ENCODE results near the gene LRRC43. TPM values are rescaled to one million over a fixed set of nuclear protein-coding genes. Genes with fewer than 3 reads are reported as not detected.

Gene LRRC43
- total RNA-seq, 1 experiment from 2014 or later = 0.46 TPM

DNA sequence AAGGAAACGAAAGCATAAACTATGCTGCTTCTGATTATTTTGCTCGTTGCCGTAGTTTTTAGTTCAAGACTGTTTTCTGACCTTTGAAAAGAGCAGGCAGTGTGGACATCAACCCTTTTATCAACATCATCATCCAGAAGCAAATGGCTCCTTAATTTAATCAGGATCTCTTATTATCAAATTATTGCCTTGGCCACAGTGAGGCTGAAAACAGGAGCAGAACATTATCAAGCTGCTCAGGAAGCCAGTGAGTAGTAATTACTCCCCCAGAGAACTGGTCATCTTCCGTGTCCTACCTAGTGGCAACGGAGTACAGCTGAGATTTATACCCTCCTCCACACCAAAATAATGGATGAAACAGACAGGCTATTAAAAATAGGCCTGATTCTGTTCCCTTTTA, 45.2 kb downstream of the LRRC43 start:
- Histone ChIP-seq H3K4me1 (ENCODE audit: insufficient read depth, low read length) (no peaks in the 10 kb centered on the region; the same call in 1 of the 2 replicates), H2BK20ac (ENCODE audit: low read depth, low read length, poor library complexity, severe bottlenecking) (no peak overlapping the region), H3K23me2 (ENCODE audit: insufficient read length, low read depth, low read length, poor library complexity, severe bottlenecking) (peaks cover 10% of the 10 kb centered on the region), H2BK120ac (ENCODE audit: low read depth, low read length, poor library complexity, severe bottlenecking) (no peak overlapping the region), H3K9ac (ENCODE audit: extremely low read depth, insufficient read length, low read length) (no peak overlapping the region), H3K27ac (ENCODE audit: insufficient read length, low read depth, low read length) (no peak overlapping the region), H3K4me2 (ENCODE audit: insufficient read depth, insufficient read length, low read length) (no peak overlapping the region), H2BK5ac (ENCODE audit: insufficient read length, low read length) (no peak overlapping the region), H3K23ac (ENCODE audit: insufficient read length, low read depth, low read length) (no peak overlapping the region), H4K8ac (replicated peaks; ENCODE audit: insufficient read length, low read depth, low read length) (no peak overlapping the region), H4K20me1 (ENCODE audit: control insufficient read depth, insufficient read depth, insufficient read length) (no peaks in the 10 kb centered on the region), H3T11ph (ENCODE audit: low read length) (no peak overlapping the region), H3K56ac (ENCODE audit: insufficient read length, low read depth, low read length) (no peak overlapping the region), H4K91ac (ENCODE audit: insufficient read length, low read depth, low read length) (no peak overlapping the region), H3K27me3 (ENCODE audit: insufficient read depth, low read length) (no peaks in the 10 kb centered on the region), H3K9me3 (ENCODE audit: control insufficient read depth, low read depth, low read length) (no peaks in the 10 kb centered on the region), H3K79me2 (ENCODE audit: insufficient read depth, low read length) (peaks cover 7% of the 10 kb centered on the region; the same call in 1 of the 2 replicates), H2BK12ac (ENCODE audit: insufficient read length, low read depth, low read length) (no peak overlapping the region), H3K18ac (ENCODE audit: insufficient read length, low read depth, low read length) (no peak overlapping the region), H2AK5ac (ENCODE audit: insufficient read length, low read length) (no peak overlapping the region), H2AFZ (ENCODE audit: low read length) (no peak overlapping the region), H3K4ac (ENCODE audit: low read depth, low read length) (no peak overlapping the region), H3K79me1 (ENCODE audit: insufficient read depth, low read depth, low read length, poor library complexity, severe bottlenecking) (peaks cover 6% of the 10 kb centered on the region), H2BK15ac (ENCODE audit: low read depth, low read length) (no peak overlapping the region), H3K14ac (ENCODE audit: insufficient read depth, low read length) (no peak overlapping the region), H4K5ac (ENCODE audit: insufficient read length, low read depth, low read length) (no peak overlapping the region)
- Mint-ChIP-seq H3K36me3 (ENCODE audit: insufficient read depth in 1 of 3, low read depth in 3 of 3) (peaks cover 12 to 37% (median 21%) of the 10 kb centered on the region in 3 experiments), H3K9me3 (no peaks in the 10 kb centered on the region), H3K4me3 (no peak overlapping the region), H3K4me1 (peaks cover 15 to 26% of the 10 kb centered on the region in 2 experiments), H3K27ac (no peak overlapping the region), H3K27me3 (ENCODE audit: low read depth) (no peaks in the 10 kb centered on the region; the same call in 1 of the 2 replicates)
- DNase-seq = no peak
- WGBS (ENCODE audit: extremely low coverage, insufficient read length, low lambda C conversion rate) = no CpG with 5 or more reads among the region's 5 CpGs
- TF ChIP-seq CTCF (conservative IDR thresholded peaks at IDR 0.05) = no peak
